Measurements from ENCODE around the gene GJC2. TPM values are rescaled to one million over a fixed set of nuclear protein-coding genes. Genes with fewer than 3 reads are reported as not detected.

Gene GJC2
- total and polyA plus RNA-seq, 10 of the 15 experiments (the other 5 are each of a cell fraction or from before 2014, with no cell fraction given) = 0.04 to 0.44 (median 0.07) TPM; not detected in 4

DNA sequence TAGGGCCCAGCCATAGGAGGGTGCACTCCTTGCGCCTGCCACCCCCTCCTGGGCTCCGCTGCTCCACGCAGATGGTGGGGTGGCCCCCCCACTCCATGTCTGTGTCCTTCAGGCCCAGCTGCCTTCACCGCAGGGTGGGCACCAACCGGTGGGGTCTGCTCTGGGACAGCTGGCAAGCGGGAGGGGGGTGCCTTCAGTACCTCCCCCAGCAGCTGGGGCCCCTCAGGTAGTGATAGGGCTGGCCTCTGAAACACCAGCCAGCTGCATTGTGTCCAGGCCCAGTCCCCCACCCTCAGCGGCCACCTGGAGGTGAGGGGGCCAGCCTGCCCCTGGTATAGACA lies 360 bp downstream of the GJC2 start:
- Histone ChIP-seq H3K36me3 (ENCODE audit: control insufficient read depth in 2 of 2, insufficient read depth in 2 of 2, low read length in 1 of 2) (peaks cover 0 to 15% of the 10 kb centered on the region in 2 experiments; a peak in 3 of 4 replicates), H3K4me2 (ENCODE audit: control insufficient read depth, insufficient read depth) (no peak overlapping the region), H3K27ac (ENCODE audit: control insufficient read depth, insufficient read depth) (no peak overlapping the region), H3K27me3 (replicated peaks in 1 of 2; ENCODE audit: control insufficient read depth in 2 of 2, insufficient read depth in 2 of 2, low read length in 1 of 2) (no peaks in the 10 kb centered on the region), H3K79me2 (ENCODE audit: control insufficient read depth, insufficient read depth, low read length) (peaks cover 9% of the 10 kb centered on the region), H3K9ac (ENCODE audit: control insufficient read depth, insufficient read depth, low read length) (no peak overlapping the region), H4K20me1 (ENCODE audit: control insufficient read depth, insufficient read depth) (peaks cover 3% of the 10 kb centered on the region; the same call in 1 of the 2 replicates), H3K9me3 (replicated peaks; ENCODE audit: control insufficient read depth, insufficient read depth, low read length) (no peaks in the 10 kb centered on the region), H2AFZ (ENCODE audit: control insufficient read depth, low read depth, low read length) (no peak overlapping the region), H3K4me1 (ENCODE audit: control insufficient read depth, insufficient read depth, low read length) (no peaks in the 10 kb centered on the region), H3K4me3 (no peak overlapping the region)
- in situ Hi-C loops (cut with MboI) = no loop called here
- ChIA-PET RAD21 (ENCODE audit: unreplicated experiment) (no interaction called here), SMC1A (ENCODE audit: uncharacterized antibody, unreplicated experiment) (no interaction called here), CTCF (no interaction called here), POLR2A (interaction anchor here (0.6 kb wide), 1 partner anchor 216 kb away, joined by 3 read pairs; no protein-coding TSS in a partner anchor)
- no TSS peak for BruUV-seq (replicated peaks)
- TF ChIP-seq POLR2AphosphoS5 (IDR thresholded peaks at IDR 0.05; ENCODE audit: low read length) = 0 out of 2 replicates have a peak, but pooled peaks have one; percentile 17
- peak; percentile 36 for TF ChIP-seq POLR2A (IDR thresholded peaks at IDR 0.05; ENCODE audit: low read depth, low read length)
- no peak for TF ChIP-seq PAX8 (IDR thresholded peaks at IDR 0.05)
- ATAC-seq (no peak; the same call in 2 of the 3 replicates), DNase-seq (ENCODE audit: low read depth, low spot score) (no peak), FAIRE-seq (no peak)
- 96% methylated on average over 7 of the region's 7 CpGs for WGBS (ENCODE audit: insufficient coverage, insufficient replicate concordance, low lambda C conversion rate, missing lambda C conversion rate)
- intact Hi-C loops (cut with micrococcal nuclease; ENCODE audit: unreplicated experiment) = no loop called here

DNA sequence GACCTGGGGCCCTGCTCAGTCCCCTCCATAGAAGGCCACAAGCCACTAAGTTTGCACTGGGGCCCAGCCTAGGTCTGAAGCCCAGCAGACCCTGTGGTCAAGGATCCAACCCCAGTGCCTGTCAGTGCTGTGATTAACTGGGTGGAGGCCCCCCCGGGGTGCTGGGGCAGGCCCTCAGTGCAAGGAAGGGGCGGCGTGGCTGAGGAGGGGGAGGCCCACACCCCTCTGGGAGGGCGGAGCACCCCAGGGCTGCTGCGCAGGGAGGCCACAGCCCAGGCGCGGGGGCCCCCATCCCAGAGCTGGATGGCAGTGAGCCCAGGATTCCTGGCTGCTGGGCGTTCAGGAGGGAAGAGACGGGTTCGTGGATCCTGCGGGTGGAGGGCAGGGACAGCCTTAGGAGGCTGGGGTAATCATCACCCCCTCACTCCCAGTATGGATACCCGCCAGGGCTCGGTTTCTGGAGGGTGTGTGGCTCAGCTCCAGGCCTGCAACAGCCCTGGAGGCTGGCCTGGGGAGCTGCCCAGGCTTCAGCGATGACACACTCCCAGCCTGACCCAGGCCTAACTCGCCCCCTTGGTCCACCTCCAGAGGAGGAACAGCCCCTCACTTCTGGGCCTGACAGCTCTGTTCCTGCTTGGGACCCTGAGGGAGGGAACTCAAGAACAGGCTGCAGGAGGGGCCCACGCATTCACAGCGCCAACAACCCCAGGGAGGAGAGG lies 890 bp downstream of the GJC2 start:
- Histone ChIP-seq H3K9me3 (replicated peaks; ENCODE audit: control insufficient read depth, insufficient read depth, low read length) (no peaks in the 10 kb centered on the region), H3K4me3 (no peak overlapping the region), H3K27me3 (replicated peaks in 1 of 2; ENCODE audit: control insufficient read depth in 2 of 2, insufficient read depth in 2 of 2, low read length in 1 of 2) (no peaks in the 10 kb centered on the region), H3K27ac (ENCODE audit: control insufficient read depth, insufficient read depth) (no peak overlapping the region), H3K9ac (ENCODE audit: control insufficient read depth, insufficient read depth, low read length) (no peak overlapping the region), H4K20me1 (ENCODE audit: control insufficient read depth, insufficient read depth) (no peaks in the 10 kb centered on the region; the same call in 1 of the 2 replicates), H3K4me1 (ENCODE audit: control insufficient read depth, insufficient read depth, low read length) (no peaks in the 10 kb centered on the region), H3K79me2 (ENCODE audit: control insufficient read depth, insufficient read depth, low read length) (peaks cover 4% of the 10 kb centered on the region), H3K4me2 (ENCODE audit: control insufficient read depth, insufficient read depth) (no peak overlapping the region), H3K36me3 (ENCODE audit: control insufficient read depth in 2 of 2, insufficient read depth in 2 of 2, low read length in 1 of 2) (peaks cover 0 to 13% of the 10 kb centered on the region in 2 experiments; a peak in 3 of 4 replicates), H2AFZ (ENCODE audit: control insufficient read depth, low read depth, low read length) (no peak overlapping the region)
- ChIA-PET RAD21 (ENCODE audit: unreplicated experiment) (no interaction called here), CTCF (no interaction called here), SMC1A (ENCODE audit: uncharacterized antibody, unreplicated experiment) (no interaction called here), POLR2A (no interaction called here)
- ATAC-seq (peak; percentile 9), DNase-seq (ENCODE audit: low read depth, low spot score) (no peak), FAIRE-seq (no peak)
- TF ChIP-seq SREBF2 (IDR thresholded peaks at IDR 0.05; ENCODE audit: low read length) (no peak), POLR2AphosphoS5 (IDR thresholded peaks at IDR 0.05; ENCODE audit: low read length) (peak; percentile 19; the same call in 1 of the 2 replicates)
- WGBS (ENCODE audit: insufficient coverage, insufficient replicate concordance, low lambda C conversion rate, missing lambda C conversion rate) = 91% methylated on average over 15 of the region's 17 CpGs
- in situ Hi-C loops (cut with MboI) (no loop called here), intact Hi-C loops (cut with micrococcal nuclease; ENCODE audit: unreplicated experiment) (no loop called here)
- no TSS peak for BruUV-seq (replicated peaks)
